Measurements from ENCODE around the gene GPANK1. TPM values are rescaled to one million over a fixed set of nuclear protein-coding genes. Genes with fewer than 3 reads are reported as not detected.
A peak's percentile ranks its signal among the peaks of the same experiment; 100 is the strongest.

GPANK1 gene
- total RNA-seq, 1 donor from 2014 or later: 12.1 TPM

DNA sequence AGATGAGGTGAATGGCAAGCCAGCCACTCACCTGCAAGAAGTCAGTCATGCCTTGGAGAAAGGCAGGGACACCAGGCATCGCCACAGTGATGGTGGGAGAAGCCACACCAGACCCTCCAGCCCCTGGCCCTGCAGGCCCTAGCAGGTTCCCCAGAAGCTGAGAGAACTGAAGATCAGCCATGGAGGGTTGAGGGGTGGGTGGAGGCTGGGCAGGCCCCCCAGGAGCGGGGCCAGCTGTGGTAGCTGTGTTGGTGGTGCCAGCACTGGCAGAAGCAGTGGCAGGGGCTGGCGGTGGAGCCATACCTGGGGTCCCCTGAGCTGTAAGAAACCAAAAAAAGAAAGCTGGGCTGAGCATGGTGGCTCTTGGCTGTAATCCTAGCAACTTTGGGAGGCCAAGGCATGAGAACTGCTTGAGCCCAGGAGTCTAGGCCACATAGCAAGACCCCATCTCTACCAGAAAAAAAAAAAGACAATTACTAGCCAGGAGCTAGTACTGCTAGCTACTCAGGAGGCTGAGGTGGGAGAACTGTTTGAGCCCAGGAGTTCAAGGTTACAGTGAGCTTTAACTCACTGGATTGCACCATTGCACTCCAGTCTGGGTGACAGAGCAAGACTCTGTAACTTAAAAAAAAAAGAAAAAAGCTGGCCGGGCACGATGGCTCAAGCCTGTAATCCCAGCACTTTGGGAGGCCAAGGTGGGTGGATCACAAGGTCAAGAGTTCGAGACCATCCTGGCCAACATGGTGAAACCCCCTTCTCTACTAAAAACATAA, 21.8 kb downstream of the GPANK1 start:
- DNase-seq (ENCODE audit: low read depth in 2 of 2): no peak

DNA sequence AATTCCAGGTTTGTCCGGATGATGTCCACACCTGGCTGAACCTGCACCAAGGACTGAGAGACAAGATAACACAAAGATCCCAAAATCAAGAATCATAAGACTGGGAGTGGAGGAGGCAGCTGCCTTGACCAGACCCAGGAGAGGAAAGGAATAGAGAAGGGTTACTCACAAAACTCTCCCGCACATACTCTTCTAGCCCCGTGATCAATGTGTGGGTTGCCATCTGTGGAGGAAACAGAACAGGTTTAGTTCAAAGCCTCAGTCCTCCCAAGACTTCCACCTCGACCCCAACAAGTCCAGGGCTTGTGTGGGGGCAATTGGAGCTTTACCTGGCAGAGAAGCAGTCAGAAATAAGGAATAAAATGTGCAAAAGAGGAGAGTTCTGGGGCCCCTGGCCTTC, 23.4 kb downstream of the GPANK1 start:
- DNase-seq (ENCODE audit: low read depth in 2 of 2): no peak

DNA sequence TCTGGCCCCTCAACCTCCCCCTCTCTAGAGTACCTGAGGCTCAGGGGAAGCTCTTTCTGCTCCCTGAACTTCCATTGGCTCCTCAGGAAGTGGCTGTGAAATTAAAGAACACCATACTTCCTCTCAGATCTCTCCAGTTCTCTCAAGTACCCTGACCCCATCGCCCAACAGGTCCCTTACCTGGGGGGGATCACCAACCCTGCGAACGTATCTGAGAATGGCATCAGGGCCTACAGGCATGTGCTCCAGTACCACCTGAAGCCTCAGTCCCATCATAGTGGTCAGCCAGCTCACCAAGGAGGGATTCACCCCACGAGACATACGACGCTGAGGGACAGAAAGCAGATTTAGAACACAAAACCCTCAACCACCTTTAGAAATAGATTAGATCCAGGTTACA, 24.2 kb downstream of the GPANK1 start:
- DNase-seq (ENCODE audit: low read depth in 2 of 2): no peak

DNA sequence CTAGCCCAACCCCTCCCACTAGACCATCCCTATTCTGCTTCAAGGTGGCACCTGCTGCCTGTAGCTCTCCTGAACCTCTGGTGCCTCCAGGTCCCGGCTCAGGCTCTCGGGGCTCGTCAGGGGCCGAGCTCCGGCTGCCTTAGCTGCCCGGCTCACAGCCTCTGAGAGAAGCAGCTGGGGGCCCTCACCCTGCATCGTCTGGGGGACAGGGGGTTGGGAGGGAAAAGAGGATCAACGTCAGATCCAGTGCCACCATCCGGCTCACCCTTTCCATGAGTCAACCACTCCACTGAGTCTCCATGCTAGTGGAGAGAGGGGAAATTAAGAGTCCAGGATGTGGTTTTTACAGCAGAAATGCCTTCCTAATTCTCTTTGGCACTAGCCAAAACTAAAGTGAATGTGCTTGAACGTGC, 25.3 kb downstream of the GPANK1 start:
- DNase-seq (ENCODE audit: low read depth in 2 of 2): peak; percentile 60 to 83

DNA sequence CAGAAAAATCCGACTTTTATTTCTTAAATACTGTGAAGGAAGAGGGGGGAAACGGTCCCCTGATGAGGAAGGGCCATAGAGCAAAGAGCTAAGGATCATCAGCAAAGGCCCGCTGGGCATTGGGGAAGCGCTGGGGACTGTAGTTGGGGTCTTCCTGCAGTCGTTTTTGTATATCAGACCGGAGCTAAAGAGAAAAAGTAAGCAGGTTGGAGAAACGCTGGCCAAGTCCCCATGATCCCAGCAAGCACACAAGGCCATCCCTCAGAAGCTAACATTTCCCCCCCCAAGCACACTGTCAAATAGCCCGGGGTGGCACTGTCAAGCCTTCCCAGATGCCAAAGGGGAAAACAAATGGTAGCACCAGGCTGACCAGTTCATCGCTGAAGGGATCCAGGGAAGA, 25.8 kb downstream of the GPANK1 start:
- no peak for DNase-seq (ENCODE audit: low read depth in 2 of 2)

DNA sequence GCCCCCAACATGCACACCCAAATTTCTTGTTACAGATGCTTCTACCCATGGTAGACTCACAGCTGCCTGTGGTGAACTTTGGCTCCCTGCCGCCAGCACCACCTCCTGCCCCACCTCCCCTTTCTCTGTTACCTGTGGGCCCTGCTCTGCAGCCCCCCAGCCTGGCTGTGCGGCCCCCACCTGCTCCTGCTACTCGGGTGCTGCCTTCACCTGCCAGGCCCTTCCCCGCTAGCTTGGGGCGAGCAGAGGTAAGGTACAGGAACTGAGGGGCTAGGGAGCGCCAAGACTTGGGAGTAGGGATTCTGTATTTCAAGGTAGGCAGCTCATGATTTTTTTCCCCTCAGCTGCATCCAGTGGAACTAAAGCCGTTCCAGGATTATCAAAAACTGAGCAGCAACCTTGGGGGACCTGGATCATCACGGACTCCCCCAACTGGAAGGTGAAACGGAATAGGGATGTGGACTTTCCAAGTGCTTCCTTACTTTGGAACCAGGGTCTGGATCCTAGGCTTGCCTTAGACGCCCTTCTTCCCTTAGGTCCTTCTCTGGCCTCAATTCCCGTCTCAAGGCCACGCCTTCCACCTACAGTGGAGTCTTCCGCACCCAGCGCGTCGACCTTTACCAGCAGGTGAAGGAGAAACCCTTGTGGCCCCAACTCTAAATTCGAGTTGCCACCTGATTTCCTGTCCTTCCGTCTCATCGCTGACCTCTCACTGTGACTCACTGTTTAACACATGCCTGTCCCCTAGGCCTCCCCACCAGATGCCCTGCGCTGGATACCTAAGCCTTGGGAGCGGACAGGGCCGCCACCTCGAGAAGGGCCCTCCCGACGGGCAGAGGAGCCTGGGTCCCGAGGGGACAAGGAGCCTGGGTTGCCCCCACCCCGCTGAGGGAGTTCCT, 27.9 kb downstream of the GPANK1 start:
- no peak for DNase-seq (ENCODE audit: low read depth in 2 of 2)

DNA sequence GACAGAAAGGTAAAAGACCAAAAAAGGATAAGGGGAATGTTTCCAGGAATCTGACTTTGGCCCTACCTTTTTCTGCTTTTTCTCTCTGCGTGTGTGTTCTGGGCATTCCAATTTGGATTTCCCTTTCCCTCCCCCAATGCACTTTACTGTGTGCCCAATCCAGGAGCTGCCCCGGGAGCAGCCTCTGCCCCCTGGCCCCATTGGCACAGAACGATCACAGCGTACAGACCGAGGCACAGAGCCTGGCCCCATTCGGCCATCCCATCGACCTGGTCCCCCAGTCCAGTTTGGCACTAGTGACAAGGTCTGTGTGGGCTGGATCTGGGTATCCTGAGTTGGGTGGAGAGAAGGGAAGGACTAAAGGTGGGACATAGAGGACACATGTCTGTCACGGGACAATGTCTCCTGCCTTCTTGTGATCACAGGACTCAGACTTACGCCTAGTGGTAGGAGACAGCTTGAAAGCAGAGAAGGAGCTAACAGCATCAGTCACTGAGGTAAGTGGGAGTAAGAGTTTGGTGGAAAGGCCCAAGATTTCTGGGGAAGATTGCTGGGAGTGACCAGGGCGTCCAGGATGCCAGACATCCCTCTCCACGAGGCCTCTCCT, 29.7 kb downstream of the GPANK1 start:
- no peak for DNase-seq (ENCODE audit: low read depth in 2 of 2)

DNA sequence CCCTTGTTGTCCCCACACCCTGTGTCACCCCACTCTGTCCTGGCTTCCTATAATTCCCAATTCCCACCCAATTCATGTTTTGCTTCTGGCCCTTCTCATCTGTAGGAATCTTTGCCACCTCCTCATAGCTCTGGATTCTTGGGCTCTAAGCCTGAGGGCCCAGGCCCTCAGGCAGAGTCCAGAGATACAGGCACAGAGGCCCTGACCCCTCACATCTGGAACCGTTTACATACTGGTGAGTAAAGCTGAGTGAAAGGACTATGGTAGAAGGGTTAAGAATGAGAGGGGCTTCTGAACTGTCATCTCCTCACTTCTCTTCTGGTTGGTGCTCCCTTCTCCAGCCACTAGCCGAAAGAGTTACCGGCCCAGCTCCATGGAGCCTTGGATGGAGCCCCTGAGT, 30.7 kb downstream of the GPANK1 start:
- no peak for DNase-seq (ENCODE audit: low read depth in 2 of 2)

DNA sequence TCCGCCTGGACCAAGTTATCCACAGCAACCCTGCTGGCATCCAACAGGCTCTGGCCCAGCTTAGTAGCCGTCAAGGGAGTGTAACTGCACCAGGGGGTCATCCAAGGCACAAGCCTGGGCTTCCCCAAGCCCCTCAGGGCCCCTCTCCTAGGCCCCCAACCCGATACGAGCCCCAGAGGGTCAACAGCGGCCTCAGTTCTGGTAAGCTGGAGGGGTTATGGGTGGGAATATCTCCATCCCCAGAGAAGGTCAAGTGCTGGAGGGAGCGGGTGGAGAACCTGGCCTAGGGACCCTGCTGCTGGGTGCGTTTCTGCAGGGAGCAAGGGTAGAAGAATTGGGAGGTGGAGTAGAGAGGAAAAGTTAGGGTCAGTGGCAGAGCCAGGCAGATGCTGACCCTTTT, 31.4 kb downstream of the GPANK1 start:
- no peak for DNase-seq (ENCODE audit: low read depth in 2 of 2)

DNA sequence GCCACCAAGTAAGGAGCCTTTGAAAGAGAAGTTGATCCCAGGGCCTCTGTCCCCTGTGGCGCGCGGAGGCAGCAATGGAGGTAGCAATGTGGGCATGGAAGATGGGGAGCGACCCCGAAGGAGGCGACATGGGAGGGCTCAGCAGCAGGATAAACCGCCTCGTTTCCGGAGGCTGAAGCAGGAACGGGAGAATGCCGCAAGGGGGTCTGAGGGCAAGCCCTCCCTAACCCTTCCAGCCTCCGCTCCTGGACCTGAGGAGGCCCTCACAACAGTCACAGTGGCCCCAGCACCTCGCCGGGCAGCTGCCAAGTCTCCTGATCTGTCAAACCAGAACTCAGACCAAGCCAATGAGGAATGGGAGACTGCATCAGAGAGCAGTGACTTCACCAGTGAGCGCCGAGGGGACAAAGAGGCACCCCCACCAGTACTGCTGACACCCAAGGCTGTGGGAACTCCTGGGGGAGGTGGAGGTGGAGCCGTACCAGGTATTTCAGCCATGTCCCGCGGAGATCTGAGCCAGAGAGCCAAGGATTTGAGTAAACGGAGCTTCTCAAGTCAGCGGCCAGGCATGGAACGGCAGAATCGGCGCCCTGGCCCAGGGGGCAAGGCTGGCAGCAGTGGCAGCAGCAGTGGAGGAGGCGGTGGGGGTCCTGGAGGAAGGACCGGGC, 32.4 kb downstream of the GPANK1 start:
- DNase-seq (ENCODE audit: low read depth in 2 of 2): no peak

DNA sequence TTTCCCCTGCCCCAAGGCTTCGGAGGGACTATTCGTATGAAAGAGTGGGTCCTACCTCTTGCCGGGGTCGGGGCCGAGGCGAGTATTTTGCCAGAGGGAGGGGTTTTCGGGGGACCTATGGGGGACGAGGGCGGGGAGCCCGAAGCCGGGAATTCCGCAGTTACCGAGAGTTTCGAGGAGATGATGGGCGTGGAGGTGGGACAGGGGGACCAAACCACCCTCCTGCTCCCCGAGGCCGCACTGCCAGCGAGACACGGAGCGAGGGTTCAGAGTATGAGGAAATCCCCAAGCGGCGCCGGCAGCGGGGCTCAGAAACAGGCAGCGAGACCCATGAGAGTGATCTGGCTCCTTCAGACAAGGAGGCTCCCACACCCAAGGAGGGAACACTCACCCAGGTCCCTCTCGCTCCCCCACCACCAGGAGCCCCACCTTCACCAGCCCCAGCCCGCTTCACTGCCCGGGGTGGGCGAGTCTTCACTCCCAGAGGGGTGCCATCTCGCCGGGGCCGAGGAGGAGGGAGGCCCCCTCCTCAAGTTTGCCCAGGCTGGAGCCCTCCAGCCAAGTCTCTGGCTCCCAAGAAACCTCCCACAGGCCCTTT, 33.0 kb downstream of the GPANK1 start:
- DNase-seq (ENCODE audit: low read depth in 2 of 2): no peak

DNA sequence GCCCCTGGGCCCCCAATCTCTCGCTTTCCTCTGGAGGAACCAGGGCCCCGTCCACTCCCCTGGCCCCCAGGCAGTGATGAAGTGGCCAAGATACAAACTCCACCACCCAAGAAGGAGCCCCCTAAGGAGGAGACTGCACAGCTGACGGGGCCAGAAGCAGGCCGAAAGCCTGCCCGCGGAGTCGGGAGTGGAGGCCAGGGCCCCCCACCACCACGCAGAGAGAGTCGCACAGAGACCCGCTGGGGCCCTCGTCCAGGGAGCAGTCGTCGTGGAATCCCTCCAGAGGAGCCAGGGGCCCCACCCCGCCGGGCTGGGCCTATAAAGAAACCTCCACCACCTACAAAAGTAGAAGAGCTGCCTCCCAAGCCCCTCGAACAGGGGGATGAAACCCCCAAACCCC, 33.6 kb downstream of the GPANK1 start:
- DNase-seq (ENCODE audit: low read depth in 2 of 2): no peak

DNA sequence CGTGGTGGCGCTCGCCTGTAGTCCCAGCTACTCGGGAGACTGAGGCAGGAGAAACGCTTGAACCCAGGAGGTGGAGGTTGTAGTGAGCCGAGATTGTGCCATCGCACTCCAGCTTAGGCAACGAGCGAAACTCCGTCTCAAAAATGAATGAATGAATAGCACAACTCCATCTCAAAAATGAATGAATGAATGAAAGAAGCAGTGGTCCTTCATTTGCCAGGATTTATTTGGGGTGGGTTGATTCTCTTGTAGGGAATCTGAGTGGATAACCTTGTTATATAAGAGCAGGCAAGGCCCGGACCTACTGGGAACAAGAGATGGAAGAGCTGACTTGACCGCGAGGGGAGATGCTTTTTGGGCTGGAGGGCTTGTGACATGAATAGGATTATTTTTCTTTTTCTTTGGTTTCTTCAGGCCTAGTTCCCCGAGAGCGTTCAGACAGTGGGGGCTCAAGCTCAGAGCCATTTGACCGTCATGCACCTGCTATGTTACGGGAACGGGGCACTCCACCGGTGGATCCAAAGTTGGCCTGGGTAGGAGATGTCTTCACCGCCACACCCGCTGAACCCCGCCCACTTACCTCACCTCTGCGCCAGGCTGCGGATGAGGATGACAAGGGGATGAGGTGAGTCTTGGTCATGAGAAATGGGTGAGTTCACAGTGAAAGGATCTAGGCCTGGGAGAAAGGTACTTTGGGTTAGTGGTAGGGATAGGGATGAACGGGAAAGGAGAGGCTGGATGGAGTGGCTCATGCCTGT, 34.4 kb downstream of the GPANK1 start:
- no peak for DNase-seq (ENCODE audit: low read depth in 2 of 2)

DNA sequence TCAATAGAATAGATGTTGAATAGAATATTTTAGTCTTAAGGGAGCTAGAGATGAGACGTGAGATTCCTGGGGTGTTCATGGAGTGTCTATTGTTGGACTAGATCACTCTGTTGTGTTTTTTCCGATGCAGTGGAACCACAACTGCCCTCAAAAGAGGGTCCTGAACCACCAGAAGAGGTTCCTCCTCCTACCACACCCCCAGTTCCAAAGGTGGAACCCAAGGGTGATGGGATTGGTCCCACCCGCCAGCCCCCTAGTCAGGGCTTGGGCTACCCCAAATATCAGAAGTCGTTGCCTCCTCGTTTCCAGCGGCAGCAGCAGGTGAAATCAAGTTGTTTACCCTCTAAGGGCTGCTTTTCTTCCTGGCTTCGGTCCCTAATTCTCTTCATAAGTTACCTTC, 35.8 kb downstream of the GPANK1 start:
- DNase-seq (ENCODE audit: low read depth in 2 of 2): no peak

DNA sequence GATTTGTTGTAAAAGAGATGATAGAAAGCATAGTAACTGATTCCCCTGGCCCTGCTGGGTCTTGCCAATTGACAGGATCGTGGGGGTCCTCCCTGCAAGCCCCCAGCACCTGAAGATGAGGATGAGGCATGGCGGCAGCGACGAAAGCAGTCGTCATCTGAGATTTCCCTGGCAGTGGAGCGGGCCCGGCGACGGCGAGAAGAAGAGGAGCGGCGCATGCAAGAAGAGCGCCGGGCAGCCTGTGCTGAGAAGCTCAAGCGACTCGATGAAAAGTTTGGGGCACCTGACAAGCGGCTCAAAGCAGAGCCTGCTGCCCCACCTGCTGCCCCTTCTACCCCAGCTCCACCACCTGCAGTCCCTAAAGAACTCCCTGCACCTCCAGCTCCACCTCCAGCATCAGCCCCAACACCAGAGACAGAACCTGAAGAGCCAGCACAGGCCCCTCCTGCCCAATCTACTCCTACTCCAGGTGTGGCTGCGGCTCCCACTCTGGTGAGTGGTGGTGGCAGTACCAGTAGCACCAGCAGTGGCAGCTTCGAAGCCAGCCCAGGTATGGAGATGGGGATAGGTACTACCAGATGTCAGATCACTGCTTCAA, 37.0 kb downstream of the GPANK1 start:
- DNase-seq (ENCODE audit: low read depth in 2 of 2): no peak

DNA sequence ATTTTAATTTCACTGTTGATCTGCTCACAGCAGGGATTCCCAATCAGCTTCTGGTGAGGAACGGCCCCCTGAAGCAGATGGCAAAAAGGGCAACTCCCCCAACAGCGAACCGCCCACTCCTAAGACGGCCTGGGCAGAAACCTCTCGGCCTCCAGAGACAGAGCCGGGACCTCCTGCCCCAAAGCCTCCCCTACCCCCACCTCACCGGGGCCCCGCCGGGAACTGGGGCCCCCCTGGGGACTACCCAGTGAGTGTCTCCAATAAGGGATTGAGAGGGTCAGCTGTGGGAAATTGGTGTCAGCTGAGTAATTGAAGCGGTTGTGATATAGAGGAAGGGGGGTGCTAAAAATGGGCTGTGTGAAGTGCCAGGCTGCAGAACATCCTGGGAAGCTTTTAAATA, 37.8 kb downstream of the GPANK1 start:
- no peak for DNase-seq (ENCODE audit: low read depth in 2 of 2)

DNA sequence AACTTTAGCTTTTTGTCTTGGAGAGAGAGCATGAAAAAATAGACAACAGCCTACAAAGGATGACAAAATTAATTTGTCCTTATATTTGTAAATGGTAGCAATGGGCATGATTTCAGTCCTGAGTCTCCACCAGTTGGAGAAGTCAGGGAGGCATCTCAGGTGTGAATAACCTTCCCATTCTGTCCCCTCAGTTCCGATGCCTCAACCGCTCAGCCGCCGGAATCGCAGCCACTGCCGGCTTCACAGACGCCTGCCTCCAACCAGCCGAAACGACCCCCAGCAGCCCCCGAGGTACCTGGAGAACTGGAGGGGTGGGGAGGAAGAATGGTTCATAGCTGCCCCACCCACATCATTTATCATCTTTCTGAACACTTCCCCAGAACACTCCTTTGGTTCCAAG, 40.7 kb downstream of the GPANK1 start:
- no peak for DNase-seq (ENCODE audit: low read depth in 2 of 2)

DNA sequence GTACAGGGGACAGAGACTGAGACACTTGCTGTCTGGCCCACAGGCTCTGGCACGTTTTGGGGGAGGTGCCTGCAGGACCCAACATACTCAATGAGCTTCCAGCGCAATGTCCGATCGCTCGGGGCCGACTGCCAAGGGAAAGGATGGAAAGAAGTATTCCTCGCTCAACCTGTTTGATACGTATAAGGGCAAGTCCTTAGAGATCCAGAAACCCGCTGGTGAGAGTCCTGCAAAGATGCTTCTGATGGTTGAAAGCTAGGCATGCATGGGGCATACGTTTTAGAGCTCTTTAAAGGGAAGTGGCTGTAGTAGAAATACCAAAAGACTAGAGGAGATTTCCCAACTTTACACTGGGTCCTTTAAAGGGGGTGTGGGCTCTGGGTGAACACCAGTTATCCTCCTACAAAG, 42.1 kb downstream of the GPANK1 start:
- no peak for DNase-seq (ENCODE audit: low read depth in 2 of 2)

DNA sequence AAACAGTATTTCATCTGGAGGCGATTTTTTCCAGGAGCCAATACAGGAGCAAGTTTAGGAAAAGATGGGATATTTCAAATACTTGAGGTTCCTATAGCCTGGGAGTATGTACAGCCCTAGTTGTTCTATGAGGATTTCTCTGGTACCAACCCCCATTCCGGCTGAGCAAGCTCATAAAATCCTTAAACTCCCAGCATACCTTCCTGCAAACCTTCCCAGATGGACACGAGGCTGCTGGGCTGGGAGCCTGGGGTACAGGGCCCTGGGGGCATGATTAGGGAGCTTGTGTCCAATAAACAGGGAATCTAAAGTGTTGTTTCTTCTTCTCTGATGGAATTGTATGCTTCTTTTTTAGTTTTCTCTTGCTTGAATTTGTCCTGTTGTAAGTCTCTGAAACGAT, 42.8 kb downstream of the GPANK1 start:
- DNase-seq (ENCODE audit: low read depth in 2 of 2): no peak

DNA sequence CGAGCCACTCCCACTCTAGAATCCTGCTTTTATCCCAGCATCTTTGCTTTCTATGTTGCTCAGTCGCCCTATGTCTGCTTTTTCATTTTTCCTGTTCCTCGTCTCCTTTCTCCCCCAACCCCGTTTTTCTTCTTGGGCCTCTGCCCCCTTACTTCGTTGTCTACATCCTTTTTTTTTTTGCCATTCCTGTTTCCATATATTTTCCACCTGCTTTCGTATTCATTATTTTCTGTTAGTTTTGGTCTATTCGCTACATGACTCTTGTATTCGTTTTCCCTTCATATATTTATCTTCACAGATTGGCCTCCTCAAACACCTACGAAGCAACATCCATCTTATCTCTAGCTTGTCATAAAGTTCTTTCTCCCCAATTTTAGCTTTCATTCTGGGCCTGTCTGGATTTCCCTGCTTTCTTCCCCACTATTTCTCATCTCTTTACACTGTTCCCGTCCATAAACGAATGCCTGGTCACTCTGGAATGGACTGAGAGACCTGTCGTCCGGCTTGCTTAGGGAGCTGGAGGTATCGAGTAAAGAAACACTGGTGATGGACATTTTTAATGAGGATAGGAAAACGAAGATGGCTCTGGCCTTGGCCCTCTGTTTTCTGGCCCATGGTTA, 43.4 kb downstream of the GPANK1 start:
- DNase-seq (ENCODE audit: low read depth in 2 of 2): no peak

All from lung microvascular endothelial cell (primary cell).